GM11168 (cell line): ENCODE data around the gene SCAMP1.
"Not testable (repeated sequence)": the region's sequence is repeated elsewhere in the genome, so short reads cannot be mapped to it uniquely, and the experiment has no call there.

ENCODE experiments used
- in situ Hi-C: fragments of 300-500 bp; cut with MboI; formaldehyde crosslinking; loops from one replicate; pipeline ENCODE4 v1.12.0; 2022; ENCODE audit warnings: low sequenced_read_pairs; ENCODE audit not compliant: unreplicated experiment

The SCAMP1 gene

GRCh38 chr5:78360674-78360923, 182 bp downstream of the SCAMP1 start:
- in situ Hi-C loops: no loop called here

- in situ Hi-C loops: no loop called here
Measured at GRCh38 chr5:78360924-78361630, 660 bp downstream of the SCAMP1 start.

GRCh38 chr5:78361631-78361993, 1.2 kb downstream of the SCAMP1 start:
- in situ Hi-C loops: no loop called here

- in situ Hi-C loops: no loop called here
Measured at GRCh38 chr5:78362220-78362619, 1.8 kb downstream of the SCAMP1 start.

GRCh38 chr5:78364005-78364404, 3.6 kb downstream of the SCAMP1 start:
- in situ Hi-C loops: no loop called here

GRCh38 chr5:78367318-78367991, 7.0 kb downstream of the SCAMP1 start:
- in situ Hi-C loops: no loop called here

- in situ Hi-C loops: no loop called here
Measured at GRCh38 chr5:78369680-78370079, 9.3 kb downstream of the SCAMP1 start.

GRCh38 chr5:78373231-78373630, 12.8 kb downstream of the SCAMP1 start:
- in situ Hi-C loops: no loop called here

- in situ Hi-C loops: no loop called here
Measured at GRCh38 chr5:78376315-78376714, 15.9 kb downstream of the SCAMP1 start.

- in situ Hi-C loops: no loop called here
Measured at GRCh38 chr5:78377056-78377717, 16.8 kb downstream of the SCAMP1 start.

GRCh38 chr5:78377718-78378105, 17.3 kb downstream of the SCAMP1 start:
- in situ Hi-C loops: no loop called here

GRCh38 chr5:78387468-78388153, 27.2 kb downstream of the SCAMP1 start:
- in situ Hi-C loops: no loop called here

- in situ Hi-C loops: not testable (repeated sequence)
Measured at GRCh38 chr5:78391357-78391756, 30.9 kb downstream of the SCAMP1 start.

GRCh38 chr5:78397831-78398230, 37.4 kb downstream of the SCAMP1 start:
- in situ Hi-C loops: no loop called here

GRCh38 chr5:78399116-78399515, 38.7 kb downstream of the SCAMP1 start:
- in situ Hi-C loops: no loop called here

GRCh38 chr5:78404682-78405293, 44.4 kb downstream of the SCAMP1 start:
- in situ Hi-C loops: no loop called here

- in situ Hi-C loops: no loop called here
Measured at GRCh38 chr5:78405829-78406750, 45.7 kb downstream of the SCAMP1 start.

- in situ Hi-C loops: no loop called here
Measured at GRCh38 chr5:78407458-78407857, 47.0 kb downstream of the SCAMP1 start.

- in situ Hi-C loops: no loop called here
Measured at GRCh38 chr5:78411586-78411985, 51.2 kb downstream of the SCAMP1 start.
